Keratinocyte (primary cell): ENCODE measurements around the gene USP13. TPM values are rescaled to one million over a fixed set of nuclear protein-coding genes. Genes with fewer than 3 reads are reported as not detected.

ENCODE experiments used
- DNase-seq: peaks from one replicate; pipeline ENCODE4 v3.0.0-alpha.2; 2011; ENCODE audit warnings: low read depth, missing footprints, low spot score
- FAIRE-seq: peaks from 2 replicates; lab custom pipeline; 2011; peaks lifted over from hg19 to GRCh38; lab: Jason Lieb, UNC
- H2AFZ ChIP-seq: 2 replicates; pipeline ENCODE4 v1.6.0; 2012; ENCODE audit warnings: low read length, control low read depth, inconsistent platforms; ENCODE audit not compliant: control insufficient read depth
- H3K27ac ChIP-seq: 2 replicates; pipeline ENCODE4 v1.5.1; 2011; ENCODE audit warnings: low read length; ENCODE audit not compliant: control insufficient read depth, insufficient read depth
- H3K27me3 ChIP-seq: 3 replicates; pipeline ENCODE4 v1.6.0; 2011; ENCODE audit warnings: low read length; ENCODE audit not compliant: control insufficient read depth, insufficient read depth; ENCODE audit errors: extremely low read depth
- H3K36me3 ChIP-seq, 2 experiments: 2 replicates in 1 of 2; 3 replicates in 1 of 2; pipeline ENCODE4 v1.5.1; 2011; ENCODE audit warnings: low read length in 2 of 2, mild to moderate bottlenecking in 1 of 2; ENCODE audit not compliant: control insufficient read depth in 2 of 2, insufficient read depth in 2 of 2; ENCODE audit errors: extremely low read depth in 1 of 2
- H3K4me1 ChIP-seq: 3 replicates; pipeline ENCODE4 v1.5.1; 2011; ENCODE audit warnings: low read length; ENCODE audit not compliant: control insufficient read depth, insufficient read depth; ENCODE audit errors: extremely low read depth
- H3K4me2 ChIP-seq: 3 replicates; pipeline ENCODE4 v1.6.0; 2011; ENCODE audit warnings: low read depth, low read length; ENCODE audit not compliant: control insufficient read depth, insufficient read depth; ENCODE audit errors: extremely low read depth
- H3K4me3 ChIP-seq, 3 experiments: fragments of 200-600 bp in 1 of 3; sonication (generic) in 1 of 3; 2 replicates in 2 of 3; 3 replicates in 1 of 3; pipeline ENCODE4 v1.5.1; 2011 to 2016; ENCODE audit warnings: low read length in 3 of 3, mild to moderate bottlenecking in 3 of 3, control low read depth in 2 of 3, inconsistent platforms in 1 of 3, low read depth in 1 of 3, mixed read lengths in 1 of 3, mixed run types in 1 of 3, moderate library complexity in 1 of 3; ENCODE audit not compliant: control insufficient read depth in 2 of 3, insufficient read depth in 2 of 3; ENCODE audit errors: extremely low read depth in 1 of 3
- H3K79me2 ChIP-seq: 2 replicates; pipeline ENCODE4 v1.6.0; 2012; ENCODE audit warnings: low read length; ENCODE audit not compliant: control insufficient read depth, insufficient read depth
- H3K9ac ChIP-seq: 3 replicates; pipeline ENCODE4 v1.6.0; 2011; ENCODE audit warnings: low read length; ENCODE audit not compliant: control insufficient read depth, insufficient read depth; ENCODE audit errors: extremely low read depth
- H3K9me1 ChIP-seq: 3 replicates; pipeline ENCODE4 v1.6.0; 2011; ENCODE audit warnings: low read length; ENCODE audit not compliant: control insufficient read depth, insufficient read depth; ENCODE audit errors: extremely low read depth
- H3K9me3 ChIP-seq: 2 replicates; pipeline ENCODE4 v1.5.1; 2012; ENCODE audit warnings: low read depth, low read length; ENCODE audit not compliant: control insufficient read depth
- H4K20me1 ChIP-seq: 3 replicates; pipeline ENCODE4 v1.6.0; 2011; ENCODE audit warnings: low read length; ENCODE audit not compliant: control insufficient read depth, insufficient read depth; ENCODE audit errors: extremely low read depth
- CTCF ChIP-seq, 3 experiments: IDR thresholded peaks in 1 of 3; conservative IDR thresholded peaks in 1 of 3; optimal IDR thresholded peaks in 1 of 3; 2 replicates in 2 of 3; 3 replicates in 1 of 3; pipeline versions ENCODE3 to v1.5.1; 2011; ENCODE audit warnings: low read length in 3 of 3, mild to moderate bottlenecking in 3 of 3, moderate library complexity in 2 of 3, control low read depth in 1 of 3, inconsistent platforms in 1 of 3; ENCODE audit not compliant: insufficient read depth in 2 of 3; ENCODE audit errors: extremely low read depth in 1 of 3
- EZH2 ChIP-seq: IDR thresholded peaks from one replicate; pipeline ENCODE4 v1.6.1; 2012; ENCODE audit warnings: inconsistent platforms, mild to moderate bottlenecking, low read length, moderate library complexity
- dilution Hi-C: fragments of 300-500 bp; cut with MboI; formaldehyde crosslinking; loops from one replicate; pipeline ENCODE4 v1.7.0; 2020; ENCODE audit warnings: low sequenced_read_pairs; ENCODE audit not compliant: extremely low pct_ligation_motif_present
- polyA plus RNA-seq, 5 experiments: library from polyadenylated mRNA; depleted of rRNA in 3 of 5; stranded (reverse) in 3 of 5; stranded (forward) in 1 of 5; unstranded in 1 of 5; fragments of >200 nt; gene quantifications; 1 replicate in 1 of 5; 2 replicates in 3 of 5; 3 replicates in 1 of 5; pipeline versions ENCODE4 v1.2.1 to v1.2.3, GENCODE V29; 2011 to 2012; ENCODE audit warnings: missing spikeins in 2 of 5, low read depth in 1 of 5, low replicate concordance in 1 of 5

Gene USP13
- polyA plus RNA-seq, 1 donor (not counting 4 experiments of a cell fraction or from before 2014, with no cell fraction given): 3.3 TPM

DNA sequence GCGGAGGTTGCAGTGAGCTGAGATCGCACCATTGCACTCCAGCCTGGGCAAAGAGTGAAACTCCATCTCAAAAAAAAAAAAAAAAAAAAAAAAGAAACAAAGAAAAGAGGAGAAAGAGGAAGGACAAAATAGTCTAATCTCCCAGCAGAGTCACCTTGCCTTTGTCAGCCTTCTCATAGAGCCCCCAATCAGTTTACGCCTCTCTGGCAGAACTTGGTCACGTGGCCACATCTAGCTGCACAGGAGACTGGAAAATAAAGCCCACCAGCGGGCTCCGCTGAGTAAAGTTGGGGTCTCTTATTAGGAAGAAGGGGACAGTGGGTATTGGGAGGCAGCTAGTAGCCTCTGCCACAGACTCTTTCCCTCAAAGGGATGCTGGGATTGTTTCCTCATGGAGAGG is 41.9 kb downstream of the USP13 start:
- Histone ChIP-seq H3K4me2 (no peak overlapping the region), H2AFZ (no peak overlapping the region), H3K4me1 (no peaks in the 10 kb centered on the region), H3K79me2 (no peaks in the 10 kb centered on the region), H3K36me3 (no peaks in the 10 kb centered on the region), H3K27ac (no peak overlapping the region), H3K9me3 (no peaks in the 10 kb centered on the region), H3K4me3 (no peak overlapping the region), H3K9me1 (no peaks in the 10 kb centered on the region), H3K27me3 (no peaks in the 10 kb centered on the region), H3K9ac (no peak overlapping the region), H4K20me1 (no peaks in the 10 kb centered on the region)
- no peak for TF ChIP-seq EZH2
- TF ChIP-seq CTCF (optimal IDR thresholded peaks at IDR 0.05 in 1 of 3, IDR thresholded peaks at IDR 0.05 in 1 of 3, conservative IDR thresholded peaks at IDR 0.05 in 1 of 3; ENCODE audit: extremely low read depth in 1 of 3, insufficient read depth in 2 of 3, low read length in 3 of 3): no peak
- FAIRE-seq (no peak), DNase-seq (no peak)
- dilution Hi-C loops: no loop called here

- H3K27ac ChIP-seq: no peak overlapping the region
- FAIRE-seq (no peak), DNase-seq (no peak)
- no peak overlapping the region for H3K4me2 ChIP-seq
- H4K20me1 ChIP-seq: no peaks in the 10 kb centered on the region
- no peaks in the 10 kb centered on the region for H3K36me3 ChIP-seq
- dilution Hi-C loops: no loop called here
- H3K79me2 ChIP-seq: no peaks in the 10 kb centered on the region
- no peak for TF ChIP-seq EZH2
- no peak for TF ChIP-seq CTCF (optimal IDR thresholded peaks at IDR 0.05 in 1 of 3, IDR thresholded peaks at IDR 0.05 in 1 of 3, conservative IDR thresholded peaks at IDR 0.05 in 1 of 3; ENCODE audit: extremely low read depth in 1 of 3, insufficient read depth in 2 of 3, low read length in 3 of 3)
- no peaks in the 10 kb centered on the region for H3K9me1 ChIP-seq
- H3K4me3 ChIP-seq: no peak overlapping the region
- H2AFZ ChIP-seq: no peak overlapping the region
- H3K4me1 ChIP-seq: no peaks in the 10 kb centered on the region
- H3K9ac ChIP-seq: no peak overlapping the region
- no peaks in the 10 kb centered on the region for H3K9me3 ChIP-seq
- H3K27me3 ChIP-seq: no peaks in the 10 kb centered on the region
Observed at GRCh38 chr3:179695672-179696313, 43.0 kb downstream of the USP13 start.
